Naive thymus-derived CD4-positive, alpha-beta T cell (primary cell): ENCODE data around the gene CDC25C. TPM values are rescaled to one million over a fixed set of nuclear protein-coding genes. Genes with fewer than 3 reads are reported as not detected.

Source experiments
- ATAC-seq: fragments of 150-1000 bp; cut with Tn5 transposase; 2 replicates; pipeline ENCODE4 v1.10.0; 2021; ENCODE audit warnings: mild to moderate bottlenecking, moderate library complexity
- CTCF ChIA-PET: fragments of 350-600 bp; sonication (Branson Sonifier 250); formaldehyde crosslinking; loops from one replicate; lab custom pipeline; 2021; ENCODE audit warnings: antibody characterized with exemption; lab: Charles Lee
- POLR2A ChIA-PET: fragments of 350-600 bp; sonication (Branson Sonifier 250); formaldehyde crosslinking; loops from one replicate; lab custom pipeline; 2021; ENCODE audit warnings: antibody characterized with exemption, inconsistent platforms; lab: Charles Lee
- DNase-seq, 9 donors: peaks; one replicate each; pipeline versions ENCODE4 v3.0.0 to v3.0.0-alpha.2; 2020 to 2022; ENCODE audit warnings: mixed read lengths in 1 of 9
- H3K27ac ChIP-seq: one replicate; pipeline ENCODE4 v1.7.0; 2013; ENCODE audit warnings: mild to moderate bottlenecking, low read depth, low read length, moderate library complexity
- H3K27me3 ChIP-seq, 2 donors: one replicate each; pipeline ENCODE4 v1.7.0; 2013; ENCODE audit warnings: low read length in 2 of 2, mild to moderate bottlenecking in 2 of 2, moderate library complexity in 2 of 2; ENCODE audit not compliant: control insufficient read depth in 2 of 2, insufficient read depth in 2 of 2
- H3K36me3 ChIP-seq, 3 experiments: 1 replicate in 2 of 3; 2 replicates in 1 of 3; pipeline ENCODE4 v1.7.0; 2013; ENCODE audit warnings: low read length in 3 of 3, mild to moderate bottlenecking in 3 of 3, moderate library complexity in 1 of 3; ENCODE audit not compliant: insufficient read depth in 3 of 3, control insufficient read depth in 2 of 3
- H3K4me1 ChIP-seq, 2 donors: one replicate each; pipeline ENCODE4 v1.7.0; 2013; ENCODE audit warnings: low read length in 2 of 2, mild to moderate bottlenecking in 2 of 2, moderate library complexity in 1 of 2; ENCODE audit not compliant: control insufficient read depth in 2 of 2, insufficient read depth in 2 of 2
- H3K4me3 ChIP-seq: 2 replicates; pipeline ENCODE4 v1.7.0; 2013; ENCODE audit warnings: mild to moderate bottlenecking, low read length
- H3K9me3 ChIP-seq, 3 experiments: 1 replicate in 2 of 3; 2 replicates in 1 of 3; pipeline ENCODE4 v1.7.0; 2013; ENCODE audit warnings: low read length in 3 of 3; ENCODE audit not compliant: control insufficient read depth in 2 of 3
- H3K27ac Mint-ChIP-seq, 9 donors: one replicate each; pipeline ENCODE4 v1.8.0; 2020 to 2022; ENCODE audit warnings: mixed read lengths in 9 of 9, mild to moderate bottlenecking in 8 of 9, moderate library complexity in 5 of 9, inconsistent platforms in 2 of 9
- H3K27me3 Mint-ChIP-seq, 5 donors: one replicate each; pipeline ENCODE4 v1.8.0; 2021 to 2022; ENCODE audit warnings: mixed read lengths in 5 of 5, mild to moderate bottlenecking in 1 of 5
- H3K36me3 Mint-ChIP-seq, 5 donors: one replicate each; pipeline ENCODE4 v1.8.0; 2020 to 2022; ENCODE audit warnings: mixed read lengths in 5 of 5, mild to moderate bottlenecking in 3 of 5, inconsistent platforms in 1 of 5
- H3K4me1 Mint-ChIP-seq, 7 donors: one replicate each; pipeline ENCODE4 v1.8.0; 2020 to 2022; ENCODE audit warnings: mixed read lengths in 7 of 7, mild to moderate bottlenecking in 3 of 7, inconsistent platforms in 1 of 7
- H3K4me3 Mint-ChIP-seq, 10 donors: one replicate each; pipeline ENCODE4 v1.8.0; 2020 to 2022; ENCODE audit warnings: mild to moderate bottlenecking in 10 of 10, mixed read lengths in 10 of 10, moderate library complexity in 6 of 10, inconsistent platforms in 2 of 10
- H3K9me3 Mint-ChIP-seq, 11 donors: one replicate each; pipeline ENCODE4 v1.8.0; 2020 to 2022; ENCODE audit warnings: mixed read lengths in 11 of 11, mild to moderate bottlenecking in 4 of 11, inconsistent platforms in 1 of 11, moderate library complexity in 1 of 11
- intact Hi-C, 2 donors: fragments of 100-400 bp; cut with micrococcal nuclease; formaldehyde crosslinking; loops; one replicate each; pipeline ENCODE4 v1.15.1; 2023
- polyA plus RNA-seq, 2 donors: library from polyadenylated mRNA; unstranded; fragments of 300-500 nt; fragmentation: Illumina TruSeq; gene quantifications; one replicate each; pipeline ENCODE4 v1.2.3, GENCODE V29; 2021
- total RNA-seq, 6 experiments: library from RNA in 5 of 6; stranded (reverse) in 5 of 6; gene quantifications; 1 replicate in 5 of 6; 2 replicates in 1 of 6; pipeline ENCODE4 v1.2.3 and lab custom pipeline; 2021 to 2026

The CDC25C gene
- total and polyA plus RNA-seq, 7 experiments from 2014 or later = 9.8 TPM; not detected in 6

GRCh38 chr5:138280915-138281314 lies 50.7 kb downstream of the CDC25C start:
- peaks cover 0 to 11% (median 0%) of the 10 kb centered on the region in 5 donors for H3K27me3 Mint-ChIP-seq
- ChIA-PET CTCF (no interaction called here), POLR2A (interaction anchor here (0.6 kb wide), 1 partner anchor 9 kb away, joined by 3 read pairs; no protein-coding TSS in a partner anchor)
- DNase-seq (no peak), ATAC-seq (no peak)
- no peaks in the 10 kb centered on the region for H3K36me3 ChIP-seq
- H3K27ac Mint-ChIP-seq = no peak overlapping the region
- no peaks in the 10 kb centered on the region for H3K27me3 ChIP-seq
- peaks cover 0 to 2% (median 0%) of the 10 kb centered on the region in 5 donors for H3K36me3 Mint-ChIP-seq
- intact Hi-C loops = loop anchor here in 1 of 2 donors (5.0 kb wide), 1 partner anchor 204 kb away; no protein-coding TSS in a partner anchor
- no peak overlapping the region for H3K27ac ChIP-seq
- H3K4me1 Mint-ChIP-seq = no peaks in the 10 kb centered on the region
- no peaks in the 10 kb centered on the region for H3K9me3 ChIP-seq
- H3K4me1 ChIP-seq = no peaks in the 10 kb centered on the region
- no peak overlapping the region for H3K4me3 ChIP-seq
- H3K4me3 Mint-ChIP-seq = no peak overlapping the region
- no peaks in the 10 kb centered on the region for H3K9me3 Mint-ChIP-seq

- peaks cover 4 to 10% (median 6%) of the 10 kb centered on the region in 7 donors for H3K4me1 Mint-ChIP-seq
- CTCF ChIA-PET = interaction anchor here (0.5 kb wide), 1 partner anchor 336 kb away, joined by 3 read pairs; no protein-coding TSS in a partner anchor
Observed at GRCh38 chr5:138276402-138277054, 55.1 kb downstream of the CDC25C start.

GRCh38 chr5:138275895-138276294 lies 55.7 kb downstream of the CDC25C start:
- H3K9me3 Mint-ChIP-seq = peaks cover 0 to 2% (median 0%) of the 10 kb centered on the region in 11 donors
- H3K27me3 Mint-ChIP-seq = peaks cover 18 to 39% (median 27%) of the 10 kb centered on the region in 5 donors
- H3K4me3 Mint-ChIP-seq = peak overlapping the region in 1 of 10 donors; percentile 29
- intact Hi-C loops = no loop called here
- Histone ChIP-seq H3K36me3 (no peaks in the 10 kb centered on the region), H3K27ac (no peak overlapping the region), H3K27me3 (peaks cover 0 to 6% of the 10 kb centered on the region in 2 donors), H3K4me3 (no peak overlapping the region), H3K9me3 (no peaks in the 10 kb centered on the region), H3K4me1 (no peaks in the 10 kb centered on the region)
- no peak overlapping the region for H3K27ac Mint-ChIP-seq
- ChIA-PET POLR2A (no interaction called here), CTCF (interaction anchor here (0.5 kb wide), 1 partner anchor 335 kb away, joined by 3 read pairs; no protein-coding TSS in a partner anchor)
- H3K36me3 Mint-ChIP-seq = peaks cover 0 to 3% (median 0%) of the 10 kb centered on the region in 5 donors
- no peak for DNase-seq
- H3K4me1 Mint-ChIP-seq = peaks cover 4 to 10% (median 6%) of the 10 kb centered on the region in 7 donors
- no peak for ATAC-seq

More at GRCh38 chr5:138276402-138277054, 55.1 kb downstream of the CDC25C start:
- Histone ChIP-seq H3K9me3 (no peaks in the 10 kb centered on the region), H3K4me1 (no peaks in the 10 kb centered on the region), H3K36me3 (no peaks in the 10 kb centered on the region), H3K27me3 (peaks cover 0 to 6% of the 10 kb centered on the region in 2 donors), H3K27ac (no peak overlapping the region), H3K4me3 (no peak overlapping the region)
- peaks cover 0 to 1% (median 0%) of the 10 kb centered on the region in 5 donors for H3K36me3 Mint-ChIP-seq
- DNase-seq (no peak), ATAC-seq (no peak)
- no peak overlapping the region for H3K27ac Mint-ChIP-seq
- POLR2A ChIA-PET = no interaction called here
- peaks cover 18 to 39% (median 24%) of the 10 kb centered on the region in 5 donors for H3K27me3 Mint-ChIP-seq
- peaks cover 0 to 2% (median 0%) of the 10 kb centered on the region in 11 donors for H3K9me3 Mint-ChIP-seq
- H3K4me3 Mint-ChIP-seq = no peak overlapping the region
- intact Hi-C loops = no loop called here

- CTCF ChIA-PET = no interaction called here
- intact Hi-C loops = no loop called here
Observed at GRCh38 chr5:138275379-138275782, 56.2 kb downstream of the CDC25C start.

GRCh38 chr5:138274189-138274853 lies 57.3 kb downstream of the CDC25C start, which contains the start of gene GFRA3:
GFRA3 (minus strand) TSS chr5:138274621; CDS start chr5:138274424, 197 bp downstream.
- H3K9me3 Mint-ChIP-seq = peaks cover 0 to 2% (median 0%) of the 10 kb centered on the region in 11 donors
- no peaks in the 10 kb centered on the region for H3K9me3 ChIP-seq
- ATAC-seq (peak; percentile 31), DNase-seq (peak in 2 of 9 donors; percentile 3 to 26)
- H3K27ac ChIP-seq = no peak within 1 kb of the TSS
- H3K36me3 ChIP-seq = no peaks in the 10 kb centered on the region
- no peak within 1 kb of the TSS for H3K4me3 ChIP-seq
- peak within 1 kb of the TSS; percentile 56 to 87 (median 70) for H3K4me3 Mint-ChIP-seq
- peaks cover 0 to 3% (median 0%) of the 10 kb centered on the region in 5 donors for H3K36me3 Mint-ChIP-seq
- intact Hi-C loops = no loop called here
- no peaks in the 10 kb centered on the region for H3K4me1 ChIP-seq
- no peak within 1 kb of the TSS for H3K27ac Mint-ChIP-seq
- H3K4me1 Mint-ChIP-seq = peaks cover 4 to 10% (median 6%) of the 10 kb centered on the region in 7 donors
- H3K27me3 Mint-ChIP-seq = peaks cover 18 to 39% (median 27%) of the 10 kb centered on the region in 5 donors
- peaks cover 0 to 6% of the 10 kb centered on the region in 2 donors for H3K27me3 ChIP-seq
- CTCF ChIA-PET = no interaction called here
- POLR2A ChIA-PET = no interaction called here

More at GRCh38 chr5:138275379-138275782, 56.2 kb downstream of the CDC25C start:
- no peak for DNase-seq
- Mint-ChIP-seq H3K9me3 (peaks cover 0 to 2% (median 0%) of the 10 kb centered on the region in 11 donors), H3K27me3 (peaks cover 18 to 39% (median 27%) of the 10 kb centered on the region in 5 donors), H3K27ac (no peak overlapping the region), H3K4me1 (peaks cover 4 to 10% (median 6%) of the 10 kb centered on the region in 7 donors), H3K4me3 (peak overlapping the region in 2 of 10 donors; percentile 10), H3K36me3 (peaks cover 0 to 3% (median 0%) of the 10 kb centered on the region in 5 donors)
- no peak for ATAC-seq
- Histone ChIP-seq H3K27ac (no peak overlapping the region), H3K9me3 (no peaks in the 10 kb centered on the region), H3K4me1 (no peaks in the 10 kb centered on the region), H3K4me3 (no peak overlapping the region), H3K36me3 (no peaks in the 10 kb centered on the region), H3K27me3 (peaks cover 0 to 6% of the 10 kb centered on the region in 2 donors)
- POLR2A ChIA-PET = no interaction called here

GRCh38 chr5:138273834-138274188 lies 57.8 kb downstream of the CDC25C start:
- H3K9me3 ChIP-seq = no peaks in the 10 kb centered on the region
- H3K27me3 ChIP-seq = peaks cover 0 to 6% of the 10 kb centered on the region in 2 donors
- Mint-ChIP-seq H3K4me1 (peaks cover 4 to 10% (median 6%) of the 10 kb centered on the region in 7 donors), H3K9me3 (peaks cover 0 to 2% (median 0%) of the 10 kb centered on the region in 11 donors), H3K36me3 (peaks cover 0 to 3% (median 0%) of the 10 kb centered on the region in 5 donors), H3K4me3 (peak overlapping the region in 8 of 10 donors; percentile 2 to 84 (median 47)), H3K27me3 (peaks cover 18 to 39% (median 28%) of the 10 kb centered on the region in 5 donors), H3K27ac (no peak overlapping the region)
- H3K36me3 ChIP-seq = no peaks in the 10 kb centered on the region
- ChIA-PET CTCF (no interaction called here), POLR2A (no interaction called here)
- ATAC-seq (peak; percentile 3), DNase-seq (no peak)
- H3K4me3 ChIP-seq = no peak overlapping the region
- no peaks in the 10 kb centered on the region for H3K4me1 ChIP-seq
- intact Hi-C loops = no loop called here
- H3K27ac ChIP-seq = no peak overlapping the region
